Measurements from ENCODE around the gene RAB3A. TPM values are rescaled to one million over a fixed set of nuclear protein-coding genes. Genes with fewer than 3 reads are reported as not detected.

The RAB3A gene
- total and polyA plus RNA-seq, 9 of the 15 experiments (the other 6 are each of a cell fraction or from before 2014, with no cell fraction given): 0.17 to 5.1 (median 0.90) TPM; not detected in 1

- TF ChIP-seq C11orf30 (IDR thresholded peaks at IDR 0.05; ENCODE audit: low read depth) (no peak), ZNF124 (CRISPR knock-in tag; IDR thresholded peaks at IDR 0.05) (no peak), HNRNPLL (IDR thresholded peaks at IDR 0.05; ENCODE audit: low read depth, low read length, poor library complexity, severe bottlenecking) (no peak), ATF1 (CRISPR knock-in tag; IDR thresholded peaks at IDR 0.05) (no peak), ATF1 (tag; IDR thresholded peaks at IDR 0.05) (no peak), CEBPZ (IDR thresholded peaks at IDR 0.05; ENCODE audit: borderline replicate concordance, low read depth, low read length) (no peak), ATF4 (CRISPR knock-in tag; IDR thresholded peaks at IDR 0.05) (0 out of 2 replicates have a peak, but pooled peaks have one; percentile 17), NBN (IDR thresholded peaks at IDR 0.05; ENCODE audit: low read depth) (no peak), CREB1 (IDR thresholded peaks at IDR 0.05) (no peak), CREB1 (CRISPR knock-in tag; IDR thresholded peaks at IDR 0.05) (no peak), SPI1 (IDR thresholded peaks at IDR 0.05; ENCODE audit: borderline replicate concordance, low read depth, low read length) (no peak), HNRNPK (IDR thresholded peaks at IDR 0.05; ENCODE audit: low read depth, low read length, poor library complexity, severe bottlenecking) (no peak), SREBF2 (CRISPR knock-in tag; IDR thresholded peaks at IDR 0.05) (no peak), RBM39 (optimal IDR thresholded peaks at IDR 0.05; ENCODE audit: low read depth, low read length) (no peak), SMARCC2 (IDR thresholded peaks at IDR 0.05; ENCODE audit: low read depth) (0 out of 2 replicates have a peak, but pooled peaks have one; percentile 37), SMARCA4 (IDR thresholded peaks at IDR 0.05) (0 out of 2 replicates have a peak, but pooled peaks have one; percentile 48), MED1 (CRISPR knock-in tag; IDR thresholded peaks at IDR 0.05; ENCODE audit: borderline replicate concordance) (no peak), CBX3 (IDR thresholded peaks at IDR 0.05; ENCODE audit: borderline replicate concordance in 1 of 2, low read length in 2 of 2) (no peak; a peak in 1 of 3 replicates), MAFG (tag; conservative IDR thresholded peaks at IDR 0.05) (no peak), ZNF23 (CRISPR knock-in tag; IDR thresholded peaks at IDR 0.05) (no peak), SLC30A9 (CRISPR knock-in tag; IDR thresholded peaks at IDR 0.05) (no peak), HCFC1 (IDR thresholded peaks at IDR 0.05; ENCODE audit: low read depth, low read length) (no peak), MAFK (IDR thresholded peaks at IDR 0.05; ENCODE audit: low read length) (no peak), MTF1 (CRISPR knock-in tag; IDR thresholded peaks at IDR 0.05; ENCODE audit: borderline replicate concordance) (no peak), NEUROD1 (IDR thresholded peaks at IDR 0.05; ENCODE audit: borderline replicate concordance, low read depth, low read length, partially characterized antibody) (no peak), THRAP3 (IDR thresholded peaks at IDR 0.05; ENCODE audit: borderline replicate concordance) (no peak), PHF20 (IDR thresholded peaks at IDR 0.05; ENCODE audit: partially characterized antibody) (no peak), ZNF57 (CRISPR knock-in tag; IDR thresholded peaks at IDR 0.05) (no peak)
Measured at GRCh38 chr19:18204394-18205199, 755 bp upstream of the RAB3A start (continued).
